Endodermal cell (in vitro differentiated cells): Measurements from ENCODE around the gene PTPRE. TPM values are rescaled to one million over a fixed set of nuclear protein-coding genes. Genes with fewer than 3 reads are reported as not detected.

ENCODE experiments used
- DNase-seq: peaks from one replicate; pipeline ENCODE4 v3.0.0-alpha.2; 2017
- H3K27ac ChIP-seq: 2 replicates; pipeline ENCODE4 v1.5.1; 2013; ENCODE audit warnings: mild to moderate bottlenecking, low read depth, low read length, moderate library complexity
- H3K27me3 ChIP-seq: 2 replicates; pipeline ENCODE4 v1.6.1; 2013; ENCODE audit warnings: mild to moderate bottlenecking, low read length, moderate library complexity; ENCODE audit not compliant: insufficient read depth, control insufficient read depth, poor library complexity, severe bottlenecking
- H3K36me3 ChIP-seq: 2 replicates; pipeline ENCODE4 v1.7.0; 2013; ENCODE audit warnings: mild to moderate bottlenecking, low read length, moderate library complexity; ENCODE audit not compliant: control insufficient read depth, insufficient read depth
- H3K4me1 ChIP-seq: one replicate; pipeline ENCODE4 v1.7.0; 2013; ENCODE audit warnings: low read length; ENCODE audit not compliant: control insufficient read depth, insufficient read depth
- H3K4me3 ChIP-seq: 2 replicates; pipeline ENCODE4 v1.5.1; 2013; ENCODE audit warnings: mild to moderate bottlenecking, low read length, moderate library complexity
- H3K9ac ChIP-seq: 2 replicates; pipeline ENCODE4 v1.6.1; 2013; ENCODE audit warnings: mild to moderate bottlenecking, low read length, moderate library complexity; ENCODE audit not compliant: poor library complexity, severe bottlenecking; ENCODE audit errors: extremely low read depth
- H3K9me3 ChIP-seq: 2 replicates; pipeline ENCODE4 v1.6.1; 2013; ENCODE audit warnings: mild to moderate bottlenecking, low read length, moderate library complexity; ENCODE audit not compliant: control insufficient read depth
- H3K27ac Mint-ChIP-seq: 2 replicates; pipeline ENCODE4 v1.8.0; 2020; ENCODE audit warnings: mixed read lengths
- H3K27me3 Mint-ChIP-seq: 2 replicates; pipeline ENCODE4 v1.8.0; 2021; ENCODE audit warnings: mild to moderate bottlenecking, mixed read lengths; ENCODE audit not compliant: insufficient read depth
- H3K36me3 Mint-ChIP-seq: 2 replicates; pipeline ENCODE4 v1.8.0; 2020; ENCODE audit warnings: low read depth, mixed read lengths
- H3K4me1 Mint-ChIP-seq: 2 replicates; pipeline ENCODE4 v1.8.0; 2020; ENCODE audit warnings: mixed read lengths
- H3K4me3 Mint-ChIP-seq: 2 replicates; pipeline ENCODE4 v1.8.0; 2020; ENCODE audit warnings: mild to moderate bottlenecking, moderate library complexity, mixed read lengths
- H3K9me3 Mint-ChIP-seq: 2 replicates; pipeline ENCODE4 v1.8.0; 2020; ENCODE audit warnings: mild to moderate bottlenecking, mixed read lengths
- WGBS, 2 experiments: methylation state at CpG; one replicate each; pipeline versions ENCODE4 v1.1.5 to v1.1.7; 2013; ENCODE audit warnings: missing lambda C conversion rate in 2 of 2, mixed read lengths in 1 of 2; ENCODE audit not compliant: insufficient coverage in 1 of 2, insufficient read length in 1 of 2; 5-methylcytosine and 5-hydroxymethylcytosine counted together
- total RNA-seq, 2 donors: library from RNA; stranded (reverse); fragmentation: NEBNext Ultra II Directional in 1 of 2; extraction: Animal tissue kit (Norgen Biotek cat#: 25700) in 1 of 2; gene quantifications; 2 replicates in 1 of 2; 3 replicates in 1 of 2; pipeline ENCODE4 v1.2.1, GENCODE V29; 2021
- TF ChIP-seq, protein P1 (sequence below): fragments of 200-600 bp; sonication (generic); conservative IDR thresholded peaks from 2 replicates; pipeline ENCODE4 v1.5.0; 2021; ENCODE audit warnings: antibody characterized with exemption, mild to moderate bottlenecking

Gene PTPRE
- total RNA-seq, 2 donors from 2014 or later: 0.75 to 3.0 TPM

DNA sequence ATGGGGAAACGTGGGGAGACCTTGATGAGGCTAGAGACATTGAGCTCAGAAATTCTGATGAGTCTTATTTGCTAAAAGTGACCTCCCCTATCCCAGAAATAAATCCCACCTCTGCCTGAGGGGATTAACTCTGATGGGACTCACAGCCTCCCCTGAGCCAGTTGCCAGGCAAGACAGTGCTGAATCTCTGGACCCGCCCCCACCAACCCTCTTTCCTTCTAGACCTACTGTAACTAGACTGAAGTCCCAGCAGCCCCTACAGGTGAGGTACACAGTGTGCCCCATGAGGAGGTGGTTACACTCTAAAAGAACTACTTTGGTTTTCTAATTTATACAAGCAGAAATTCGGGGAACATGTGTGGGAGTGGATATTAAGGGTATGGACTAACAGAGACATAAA is 42.9 kb downstream of the PTPRE start:
- peaks cover 3% of the 10 kb centered on the region for H3K27me3 Mint-ChIP-seq
- 82 to 90% methylated on average over 1 to 3 of the region's 3 CpGs for WGBS, 2 experiments
- Histone ChIP-seq H3K4me3 (no peak overlapping the region), H3K4me1 (no peaks in the 10 kb centered on the region), H3K9me3 (no peaks in the 10 kb centered on the region), H3K36me3 (no peaks in the 10 kb centered on the region), H3K27me3 (no peaks in the 10 kb centered on the region), H3K27ac (no peak overlapping the region), H3K9ac (no peak overlapping the region)
- TF ChIP-seq, protein P1, sequence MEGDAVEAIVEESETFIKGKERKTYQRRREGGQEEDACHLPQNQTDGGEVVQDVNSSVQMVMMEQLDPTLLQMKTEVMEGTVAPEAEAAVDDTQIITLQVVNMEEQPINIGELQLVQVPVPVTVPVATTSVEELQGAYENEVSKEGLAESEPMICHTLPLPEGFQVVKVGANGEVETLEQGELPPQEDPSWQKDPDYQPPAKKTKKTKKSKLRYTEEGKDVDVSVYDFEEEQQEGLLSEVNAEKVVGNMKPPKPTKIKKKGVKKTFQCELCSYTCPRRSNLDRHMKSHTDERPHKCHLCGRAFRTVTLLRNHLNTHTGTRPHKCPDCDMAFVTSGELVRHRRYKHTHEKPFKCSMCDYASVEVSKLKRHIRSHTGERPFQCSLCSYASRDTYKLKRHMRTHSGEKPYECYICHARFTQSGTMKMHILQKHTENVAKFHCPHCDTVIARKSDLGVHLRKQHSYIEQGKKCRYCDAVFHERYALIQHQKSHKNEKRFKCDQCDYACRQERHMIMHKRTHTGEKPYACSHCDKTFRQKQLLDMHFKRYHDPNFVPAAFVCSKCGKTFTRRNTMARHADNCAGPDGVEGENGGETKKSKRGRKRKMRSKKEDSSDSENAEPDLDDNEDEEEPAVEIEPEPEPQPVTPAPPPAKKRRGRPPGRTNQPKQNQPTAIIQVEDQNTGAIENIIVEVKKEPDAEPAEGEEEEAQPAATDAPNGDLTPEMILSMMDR: no peak
- no peaks in the 10 kb centered on the region for H3K9me3 Mint-ChIP-seq
- no peak overlapping the region for H3K27ac Mint-ChIP-seq
- H3K4me3 Mint-ChIP-seq: no peak overlapping the region
- DNase-seq: no peak
- no peaks in the 10 kb centered on the region for H3K4me1 Mint-ChIP-seq
- no peaks in the 10 kb centered on the region for H3K36me3 Mint-ChIP-seq

DNA sequence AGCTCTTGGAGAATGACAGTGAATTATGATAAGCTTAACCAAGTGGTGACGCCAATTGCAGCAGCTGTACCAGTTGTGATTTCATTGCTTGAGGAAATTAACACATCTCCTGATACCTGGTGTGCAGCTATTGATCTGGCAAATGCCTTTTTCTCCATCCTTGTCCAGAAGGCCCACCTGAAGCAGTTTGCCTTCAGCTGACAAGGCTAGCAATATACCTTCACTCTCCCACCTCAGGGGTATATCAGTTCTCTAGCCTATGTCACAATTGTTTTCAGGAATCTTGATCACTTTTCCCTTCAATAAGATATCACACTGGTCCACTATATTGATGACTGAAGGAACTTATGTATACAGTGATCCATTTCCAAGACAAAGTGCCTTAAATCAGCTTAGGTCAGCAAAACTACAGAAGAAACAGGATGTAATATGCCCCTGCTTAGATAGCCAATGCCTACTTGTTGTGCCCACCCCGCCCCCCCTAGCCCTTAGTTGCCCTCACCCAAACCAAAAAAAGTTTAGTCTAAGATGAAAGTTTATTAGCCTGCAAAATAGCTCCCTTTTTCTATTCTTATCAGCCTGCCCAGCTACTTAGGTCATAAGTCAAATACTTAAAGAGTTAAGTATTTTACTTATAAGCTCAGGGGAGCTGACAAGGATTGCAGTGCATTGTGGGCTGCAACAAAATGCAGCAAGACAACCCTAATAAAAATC is 45.1 kb downstream of the PTPRE start:
- H3K27ac ChIP-seq: no peak overlapping the region
- H3K27me3 Mint-ChIP-seq: peaks cover 8% of the 10 kb centered on the region
- H3K4me1 ChIP-seq: no peaks in the 10 kb centered on the region
- TF ChIP-seq, protein P1: no peak
- no peaks in the 10 kb centered on the region for H3K4me1 Mint-ChIP-seq
- WGBS, 2 experiments: 87 to 100% methylated on average over 1 to 2 of the region's 2 CpGs
- no peaks in the 10 kb centered on the region for H3K36me3 Mint-ChIP-seq
- H3K36me3 ChIP-seq: no peaks in the 10 kb centered on the region
- H3K4me3 Mint-ChIP-seq: no peak overlapping the region
- no peak for DNase-seq
- H3K27ac Mint-ChIP-seq: no peak overlapping the region
- no peaks in the 10 kb centered on the region for H3K9me3 ChIP-seq
- H3K4me3 ChIP-seq: no peak overlapping the region
- H3K9me3 Mint-ChIP-seq: no peaks in the 10 kb centered on the region
- no peak overlapping the region for H3K9ac ChIP-seq
- no peaks in the 10 kb centered on the region for H3K27me3 ChIP-seq

DNA sequence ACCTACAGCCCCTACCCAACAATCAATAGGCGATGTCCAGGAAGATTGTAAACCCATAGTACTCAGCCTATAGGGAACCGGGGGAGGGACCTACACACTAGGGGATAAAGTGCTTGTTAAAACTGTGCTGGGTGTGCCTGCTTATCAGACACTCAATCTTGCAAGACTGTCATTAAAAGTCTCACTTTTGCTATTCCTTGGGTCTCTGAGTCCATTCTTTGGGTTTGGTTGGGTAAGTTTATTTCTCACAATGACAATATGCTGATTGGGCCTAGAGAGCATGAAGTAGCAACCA is 45.6 kb downstream of the PTPRE start:
- peaks cover 8% of the 10 kb centered on the region for H3K27me3 Mint-ChIP-seq
- no peaks in the 10 kb centered on the region for H3K9me3 Mint-ChIP-seq
- no peak overlapping the region for H3K27ac ChIP-seq
- no peaks in the 10 kb centered on the region for H3K4me1 Mint-ChIP-seq
- H3K27me3 ChIP-seq: no peaks in the 10 kb centered on the region
- H3K9ac ChIP-seq: no peak overlapping the region
- no peaks in the 10 kb centered on the region for H3K36me3 ChIP-seq
- no peaks in the 10 kb centered on the region for H3K36me3 Mint-ChIP-seq
- no peak for DNase-seq
- no peaks in the 10 kb centered on the region for H3K4me1 ChIP-seq
- TF ChIP-seq, protein P1: no peak
- H3K27ac Mint-ChIP-seq: no peak overlapping the region
- H3K9me3 ChIP-seq: no peaks in the 10 kb centered on the region
- no peak overlapping the region for H3K4me3 Mint-ChIP-seq
- H3K4me3 ChIP-seq: no peak overlapping the region
- WGBS, 2 experiments: 50 to 78% methylated on average over 1 to 2 of the region's 2 CpGs
